ENCODE data around the gene USP32.

USP32 gene

GRCh38 chr17:60256174-60256573 is 135.8 kb downstream of the USP32 start:
- TF ChIP-seq, protein P1, sequence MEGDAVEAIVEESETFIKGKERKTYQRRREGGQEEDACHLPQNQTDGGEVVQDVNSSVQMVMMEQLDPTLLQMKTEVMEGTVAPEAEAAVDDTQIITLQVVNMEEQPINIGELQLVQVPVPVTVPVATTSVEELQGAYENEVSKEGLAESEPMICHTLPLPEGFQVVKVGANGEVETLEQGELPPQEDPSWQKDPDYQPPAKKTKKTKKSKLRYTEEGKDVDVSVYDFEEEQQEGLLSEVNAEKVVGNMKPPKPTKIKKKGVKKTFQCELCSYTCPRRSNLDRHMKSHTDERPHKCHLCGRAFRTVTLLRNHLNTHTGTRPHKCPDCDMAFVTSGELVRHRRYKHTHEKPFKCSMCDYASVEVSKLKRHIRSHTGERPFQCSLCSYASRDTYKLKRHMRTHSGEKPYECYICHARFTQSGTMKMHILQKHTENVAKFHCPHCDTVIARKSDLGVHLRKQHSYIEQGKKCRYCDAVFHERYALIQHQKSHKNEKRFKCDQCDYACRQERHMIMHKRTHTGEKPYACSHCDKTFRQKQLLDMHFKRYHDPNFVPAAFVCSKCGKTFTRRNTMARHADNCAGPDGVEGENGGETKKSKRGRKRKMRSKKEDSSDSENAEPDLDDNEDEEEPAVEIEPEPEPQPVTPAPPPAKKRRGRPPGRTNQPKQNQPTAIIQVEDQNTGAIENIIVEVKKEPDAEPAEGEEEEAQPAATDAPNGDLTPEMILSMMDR (IDR thresholded peaks at IDR 0.05; ENCODE audit: control insufficient read depth, extremely low read depth, insufficient read depth): no peak

DNA sequence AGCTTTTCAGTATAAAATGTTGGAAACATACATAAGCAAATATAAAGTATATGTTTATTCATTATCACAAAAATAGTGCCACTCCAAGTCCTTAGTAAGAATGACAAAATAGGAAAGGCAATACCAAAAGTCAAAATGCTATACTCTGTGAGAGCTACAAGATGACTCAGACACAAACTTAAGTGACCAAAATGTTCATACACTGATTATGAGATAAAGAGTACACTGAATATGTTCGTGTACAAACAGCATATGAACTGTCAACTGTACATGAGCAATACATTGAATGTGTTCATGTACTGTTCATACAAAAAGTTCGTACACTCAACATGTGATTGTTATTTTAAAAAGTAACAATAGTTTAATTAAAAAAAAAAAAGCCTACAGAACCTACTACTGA is 138.9 kb downstream of the USP32 start:
- no peak for DNase-seq (ENCODE audit: low read depth)
- H3K4me3 ChIP-seq (ENCODE audit: low read depth, low read length): no peak overlapping the region
- TF ChIP-seq, protein P1 (IDR thresholded peaks at IDR 0.05; ENCODE audit: control insufficient read depth, extremely low read depth, insufficient read depth): no peak

More at GRCh38 chr17:60256174-60256573, 135.8 kb downstream of the USP32 start:
- no peak overlapping the region for H3K4me3 ChIP-seq (ENCODE audit: low read depth, low read length)
- DNase-seq (ENCODE audit: low read depth): no peak

DNA sequence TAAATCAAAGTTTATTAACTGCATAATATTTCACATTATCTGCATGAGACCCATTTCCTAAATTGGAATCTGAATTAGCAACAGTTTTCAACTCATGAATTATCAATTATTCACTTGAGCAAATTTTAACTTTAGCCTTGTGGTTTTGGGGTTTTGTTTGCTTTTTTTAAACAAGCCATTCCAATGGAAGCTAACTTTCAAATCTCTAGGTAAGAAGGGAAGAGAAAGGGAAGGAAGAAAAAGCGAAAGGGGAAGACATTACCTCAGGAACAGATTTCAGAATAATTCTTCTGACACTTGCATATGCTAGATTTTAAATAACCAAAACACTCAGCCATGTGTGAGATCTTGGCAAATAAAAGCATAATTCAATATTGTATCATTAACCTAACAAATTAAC is 139.5 kb downstream of the USP32 start:
- DNase-seq (ENCODE audit: low read depth): no peak
- TF ChIP-seq, protein P1 (IDR thresholded peaks at IDR 0.05; ENCODE audit: control insufficient read depth, extremely low read depth, insufficient read depth): no peak
- no peak overlapping the region for H3K4me3 ChIP-seq (ENCODE audit: low read depth, low read length)

DNA sequence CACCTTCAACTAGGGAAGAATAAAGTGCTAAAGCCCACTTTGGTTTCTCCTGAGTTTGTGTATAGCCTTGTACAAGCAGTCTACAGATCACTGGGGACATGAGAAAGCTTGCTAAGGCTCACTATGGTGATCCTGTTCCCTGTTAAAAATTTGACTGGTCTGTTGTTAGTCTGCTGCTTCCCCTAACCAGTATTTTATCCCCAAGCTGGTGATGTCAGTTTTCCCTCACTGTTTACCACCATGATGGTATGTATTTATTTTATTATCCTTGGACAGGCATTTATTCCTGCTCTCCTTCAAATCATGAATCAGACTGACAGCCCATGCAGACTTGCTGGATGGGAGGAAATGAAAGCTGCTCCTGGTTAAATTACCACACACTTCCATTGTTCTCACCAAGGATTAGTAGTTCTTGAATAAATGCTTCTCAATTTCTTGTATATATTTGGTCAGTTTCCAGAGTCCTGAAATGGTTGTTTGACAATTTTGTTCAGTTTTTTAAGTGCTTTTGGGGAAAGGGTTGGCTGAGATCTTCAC is 142.6 kb downstream of the USP32 start:
- TF ChIP-seq, protein P1 (IDR thresholded peaks at IDR 0.05; ENCODE audit: control insufficient read depth, extremely low read depth, insufficient read depth): no peak
- H3K4me3 ChIP-seq (ENCODE audit: low read depth, low read length): no peak overlapping the region
- DNase-seq (ENCODE audit: low read depth): no peak

- TF ChIP-seq, protein P1 (IDR thresholded peaks at IDR 0.05; ENCODE audit: control insufficient read depth, extremely low read depth, insufficient read depth): no peak
- DNase-seq (ENCODE audit: low read depth): no peak
- H3K4me3 ChIP-seq (ENCODE audit: low read depth, low read length): no peak overlapping the region
Measured at GRCh38 chr17:60248618-60249289, 143.2 kb downstream of the USP32 start.

DNA sequence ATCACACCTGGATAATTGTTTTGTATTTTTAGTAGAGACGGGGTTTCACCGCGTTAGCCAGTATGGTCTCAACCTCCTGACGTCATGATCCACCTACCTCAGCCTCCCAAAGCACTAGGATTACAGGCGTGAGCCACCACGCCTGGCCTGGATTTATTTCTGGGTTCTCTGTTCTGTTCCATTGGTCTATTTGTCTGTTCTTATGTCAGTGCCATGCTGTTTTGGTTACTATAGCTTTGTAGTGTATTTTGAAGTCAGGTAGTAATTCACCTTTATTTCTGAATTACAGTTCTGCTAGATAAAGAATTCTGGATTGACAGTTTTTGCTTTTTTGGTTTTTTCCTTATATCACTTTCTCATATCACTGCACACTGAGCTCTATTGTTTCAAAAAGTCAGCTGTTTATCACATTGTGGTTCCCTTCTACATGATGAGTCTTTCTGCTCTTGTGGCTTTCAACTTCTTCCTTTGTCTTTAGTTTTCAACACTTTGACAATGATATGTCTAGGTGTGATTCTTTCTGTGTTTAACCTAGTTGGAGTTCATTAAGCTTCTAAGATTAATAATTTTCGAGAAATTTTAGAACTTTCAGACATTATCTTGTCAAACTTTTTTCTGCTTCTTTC is 144.0 kb downstream of the USP32 start:
- TF ChIP-seq, protein P1 (IDR thresholded peaks at IDR 0.05; ENCODE audit: control insufficient read depth, extremely low read depth, insufficient read depth): no peak
- no peak overlapping the region for H3K4me3 ChIP-seq (ENCODE audit: low read depth, low read length)
- no peak for DNase-seq (ENCODE audit: low read depth)
